Right atrium auricular region (tissue), 2 donors: Measurements from ENCODE around the gene PDIA6. TPM values are rescaled to one million over a fixed set of nuclear protein-coding genes. Genes with fewer than 3 reads are reported as not detected.

Source experiments
- DNase-seq: peaks from one replicate; pipeline ENCODE4 v3.0.0-alpha.2; 2019; ENCODE audit warnings: low spot score
- H3K27ac ChIP-seq, 2 donors: fragments of 200-600 bp; sonication (generic); 1 replicate in 1 of 2; 2 replicates in 1 of 2; pipeline ENCODE4 v1.5.1; 2016 to 2019
- H3K27me3 ChIP-seq, 2 donors: fragments of 200-600 bp; sonication (generic); one replicate each; pipeline versions ENCODE4 v1.5.1 to v1.6.0; 2017 to 2019
- H3K36me3 ChIP-seq: fragments of 200-600 bp; sonication (generic); one replicate; pipeline ENCODE4 v1.5.1; 2016
- H3K4me1 ChIP-seq, 2 donors: fragments of 200-600 bp; sonication (generic); one replicate each; pipeline versions ENCODE4 v1.5.1 to v1.6.0; 2017 to 2019
- H3K4me3 ChIP-seq, 2 donors: fragments of 200-600 bp; sonication (generic); 1 replicate in 1 of 2; 2 replicates in 1 of 2; pipeline ENCODE4 v1.5.1; 2017 to 2019; ENCODE audit warnings: mild to moderate bottlenecking in 1 of 2, moderate library complexity in 1 of 2
- H3K9me3 ChIP-seq, 2 donors: fragments of 200-600 bp; sonication (generic); one replicate each; pipeline ENCODE4 v1.5.1; 2019
- CTCF ChIP-seq, 2 donors: fragments of 200-600 bp; sonication (generic); IDR thresholded peaks; one replicate each; pipeline ENCODE4 v1.5.1; 2019; ENCODE audit warnings: antibody characterized with exemption in 2 of 2
- total RNA-seq, 2 donors: library from RNA; depleted of rRNA; stranded (reverse); fragments of >200 nt; gene quantifications; one replicate each; pipeline ENCODE4 v1.1.0, GENCODE V29; 2016

The PDIA6 gene
- total RNA-seq, 2 donors from 2014 or later = 89.0 to 94.4 TPM

DNA sequence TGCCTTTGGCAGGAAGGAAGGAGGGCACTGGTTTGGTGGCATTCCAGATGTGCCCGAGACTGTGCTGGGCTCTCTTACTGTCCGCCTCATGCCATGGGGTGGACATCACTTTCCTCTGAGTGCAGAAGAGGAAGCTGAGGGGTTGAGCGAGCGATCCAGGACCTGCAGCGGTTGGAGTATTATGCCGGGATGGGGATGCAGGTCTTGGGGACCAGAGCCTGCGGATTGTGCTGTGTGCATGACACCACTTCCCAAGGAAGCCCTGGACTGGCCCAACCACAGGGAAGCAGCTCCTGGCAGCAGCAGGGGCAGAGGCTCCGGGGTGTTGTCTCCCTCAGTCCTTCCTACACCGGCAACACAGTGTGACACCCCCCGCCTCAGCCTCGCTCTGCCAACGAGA, 46.7 kb downstream of the PDIA6 start:
- no peak for DNase-seq
- Histone ChIP-seq H3K36me3 (no peaks in the 10 kb centered on the region), H3K9me3 (no peaks in the 10 kb centered on the region), H3K4me1 (peaks cover 0 to 10% of the 10 kb centered on the region in 2 donors), H3K4me3 (no peak overlapping the region), H3K27me3 (no peaks in the 10 kb centered on the region), H3K27ac (no peak overlapping the region)
- TF ChIP-seq CTCF (IDR thresholded peaks at IDR 0.05) = no peak

GRCh38 chr2:10765461-10765860, 47.1 kb downstream of the PDIA6 start:
- H3K4me1 ChIP-seq = peaks cover 0 to 10% of the 10 kb centered on the region in 2 donors
- no peak overlapping the region for H3K27ac ChIP-seq
- H3K4me3 ChIP-seq = no peak overlapping the region
- TF ChIP-seq CTCF (IDR thresholded peaks at IDR 0.05) = no peak
- H3K36me3 ChIP-seq = no peaks in the 10 kb centered on the region
- no peaks in the 10 kb centered on the region for H3K27me3 ChIP-seq
- H3K9me3 ChIP-seq = no peaks in the 10 kb centered on the region
- DNase-seq = no peak

DNA sequence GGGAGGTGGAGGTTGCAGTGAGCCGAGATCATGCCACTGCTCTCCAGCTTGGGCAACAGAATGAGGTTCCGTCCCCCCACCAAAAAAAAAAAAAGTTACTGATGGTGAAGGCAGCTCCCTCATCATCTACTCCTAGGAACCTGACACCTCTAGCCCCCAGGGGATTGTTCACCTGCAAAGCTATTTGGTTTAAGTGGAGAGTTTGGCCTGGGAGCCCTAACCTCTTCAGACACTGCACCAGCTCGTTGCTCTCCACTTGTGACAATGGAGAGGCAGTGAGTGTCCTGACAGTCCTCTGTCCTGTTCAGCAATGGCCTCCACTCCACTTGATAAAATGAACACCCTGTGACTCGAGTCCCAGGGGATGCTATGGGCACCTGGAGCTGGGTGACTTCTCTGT, 47.7 kb downstream of the PDIA6 start:
- Histone ChIP-seq H3K36me3 (no peaks in the 10 kb centered on the region), H3K27me3 (no peaks in the 10 kb centered on the region), H3K27ac (no peak overlapping the region), H3K4me1 (peaks cover 0 to 10% of the 10 kb centered on the region in 2 donors), H3K4me3 (no peak overlapping the region), H3K9me3 (no peaks in the 10 kb centered on the region)
- TF ChIP-seq CTCF (IDR thresholded peaks at IDR 0.05) = no peak
- DNase-seq = no peak

- Histone ChIP-seq H3K36me3 (no peaks in the 10 kb centered on the region), H3K27ac (no peak overlapping the region), H3K9me3 (no peaks in the 10 kb centered on the region), H3K4me1 (peaks cover 0 to 10% of the 10 kb centered on the region in 2 donors), H3K4me3 (no peak overlapping the region), H3K27me3 (no peaks in the 10 kb centered on the region)
- no peak for TF ChIP-seq CTCF (IDR thresholded peaks at IDR 0.05)
- DNase-seq = no peak
Measured at GRCh38 chr2:10764096-10764785, 48.3 kb downstream of the PDIA6 start.

DNA sequence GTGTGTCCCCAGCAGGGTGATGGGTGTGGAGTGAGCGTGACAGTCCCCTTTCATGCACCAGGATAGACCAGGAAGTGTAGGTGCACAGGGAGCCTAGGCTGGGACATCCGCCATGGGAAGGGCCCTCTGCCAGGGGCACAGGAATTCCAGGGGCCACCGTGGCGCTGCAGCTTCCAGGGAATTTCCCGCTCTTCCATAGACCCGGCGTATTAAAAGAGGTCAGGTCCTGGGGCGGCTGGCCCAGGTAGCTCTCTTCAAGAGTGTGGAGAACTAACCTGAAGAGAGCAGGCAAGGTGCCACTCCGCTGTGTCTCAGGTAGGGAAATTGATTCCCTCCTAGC, 49.2 kb downstream of the PDIA6 start:
- DNase-seq = no peak
- H3K27ac ChIP-seq = no peak overlapping the region
- H3K27me3 ChIP-seq = no peaks in the 10 kb centered on the region

More for the DNA sequence above, 49.2 kb downstream of the PDIA6 start:
- no peak for TF ChIP-seq CTCF (IDR thresholded peaks at IDR 0.05)
- H3K36me3 ChIP-seq = no peaks in the 10 kb centered on the region
- H3K4me3 ChIP-seq = no peak overlapping the region
- H3K9me3 ChIP-seq = no peaks in the 10 kb centered on the region
- H3K4me1 ChIP-seq = peaks cover 0 to 10% of the 10 kb centered on the region in 2 donors
